ENCODE results near the gene ENOX2. TPM values are rescaled to one million over a fixed set of nuclear protein-coding genes. Genes with fewer than 3 reads are reported as not detected.
"Not testable (repeated sequence)": the region's sequence is repeated elsewhere in the genome, so short reads cannot be mapped to it uniquely, and the experiment has no call there.

Gene ENOX2
- total RNA-seq, 1 donor from 2014 or later: 23.2 TPM

DNA sequence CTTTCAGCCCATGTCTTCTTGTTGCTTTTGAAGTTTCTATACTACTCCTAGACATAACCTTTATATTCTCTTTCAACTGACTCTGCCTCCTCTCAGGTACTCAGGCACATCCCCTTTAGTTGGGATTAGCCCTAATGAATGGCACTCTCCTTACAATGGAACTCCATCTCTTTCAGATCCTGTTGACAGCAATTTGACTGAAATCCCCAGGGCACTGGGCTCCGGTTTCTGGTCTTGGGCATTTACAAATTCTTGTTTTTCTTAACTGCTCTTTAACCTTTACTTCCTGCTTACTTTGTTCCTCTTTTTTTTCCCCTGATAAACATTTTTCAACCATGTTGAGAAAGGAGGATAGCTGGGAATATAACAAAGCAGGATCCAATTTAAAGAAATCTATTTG lies 68.9 kb downstream of the ENOX2 start:
- intact Hi-C loops (cut with DNase I): loop anchor here (10.0 kb wide), 1 partner anchor 61 kb away; no protein-coding TSS in a partner anchor
- no peak for DNase-seq (ENCODE audit: low spot score)

DNA sequence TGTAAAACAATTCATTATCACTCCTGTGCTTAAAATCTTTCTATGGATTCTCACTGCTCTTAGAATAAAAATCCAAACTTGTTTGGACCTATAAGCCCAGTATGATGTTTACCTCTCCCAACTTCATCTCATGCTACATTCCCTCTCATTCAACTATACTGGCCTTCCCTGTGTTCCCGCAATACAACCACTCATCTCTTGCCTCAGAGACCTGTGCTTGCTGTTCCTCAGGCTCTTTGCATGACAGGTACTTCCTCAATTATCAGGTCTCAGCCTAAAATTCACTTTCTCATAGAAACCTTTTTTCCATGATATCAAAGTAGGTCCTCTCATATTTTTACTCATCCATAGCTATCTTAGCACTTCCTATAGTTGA lies 71.7 kb downstream of the ENOX2 start:
- intact Hi-C loops (cut with DNase I): loop anchor here (10.0 kb wide), 1 partner anchor 63 kb away; no protein-coding TSS in a partner anchor
- no peak for DNase-seq (ENCODE audit: low spot score)

DNA sequence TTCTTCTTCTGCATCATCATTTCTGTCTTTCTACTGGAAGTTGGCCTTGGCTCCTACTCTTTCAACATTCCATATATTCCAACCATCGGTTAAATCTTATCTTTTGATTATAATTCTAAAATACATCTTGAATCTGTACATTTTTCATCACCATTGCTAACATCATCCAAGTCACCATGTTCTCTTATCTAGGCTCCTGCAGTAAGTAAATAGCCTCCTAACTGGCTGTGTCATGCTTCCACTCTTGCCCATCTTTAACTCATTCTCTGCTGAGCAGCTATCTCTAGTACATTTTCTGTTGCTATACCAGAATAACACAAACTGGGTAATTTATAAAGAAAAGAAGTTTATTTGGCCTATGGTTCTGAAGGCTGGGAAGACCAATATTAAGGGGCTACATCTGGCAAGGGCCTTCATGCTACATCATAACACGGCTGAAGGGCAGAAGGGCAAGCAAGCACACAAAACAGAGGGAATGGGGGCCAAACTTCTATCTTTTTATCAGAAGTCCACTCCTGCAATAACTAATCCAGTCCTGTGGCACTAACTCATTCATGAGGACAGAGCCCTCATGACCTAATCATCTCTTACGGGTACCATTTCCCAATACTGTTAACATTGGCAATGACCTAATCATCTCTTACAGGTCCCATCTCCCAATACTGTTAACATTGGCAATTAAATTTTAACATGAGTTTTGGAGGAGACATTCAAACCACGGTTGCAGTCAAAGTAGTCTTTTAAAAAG lies 72.2 kb downstream of the ENOX2 start:
- no peak for DNase-seq (ENCODE audit: low spot score)
- intact Hi-C loops (cut with DNase I): loop anchor here (10.0 kb wide), 1 partner anchor 64 kb away; no protein-coding TSS in a partner anchor

DNA sequence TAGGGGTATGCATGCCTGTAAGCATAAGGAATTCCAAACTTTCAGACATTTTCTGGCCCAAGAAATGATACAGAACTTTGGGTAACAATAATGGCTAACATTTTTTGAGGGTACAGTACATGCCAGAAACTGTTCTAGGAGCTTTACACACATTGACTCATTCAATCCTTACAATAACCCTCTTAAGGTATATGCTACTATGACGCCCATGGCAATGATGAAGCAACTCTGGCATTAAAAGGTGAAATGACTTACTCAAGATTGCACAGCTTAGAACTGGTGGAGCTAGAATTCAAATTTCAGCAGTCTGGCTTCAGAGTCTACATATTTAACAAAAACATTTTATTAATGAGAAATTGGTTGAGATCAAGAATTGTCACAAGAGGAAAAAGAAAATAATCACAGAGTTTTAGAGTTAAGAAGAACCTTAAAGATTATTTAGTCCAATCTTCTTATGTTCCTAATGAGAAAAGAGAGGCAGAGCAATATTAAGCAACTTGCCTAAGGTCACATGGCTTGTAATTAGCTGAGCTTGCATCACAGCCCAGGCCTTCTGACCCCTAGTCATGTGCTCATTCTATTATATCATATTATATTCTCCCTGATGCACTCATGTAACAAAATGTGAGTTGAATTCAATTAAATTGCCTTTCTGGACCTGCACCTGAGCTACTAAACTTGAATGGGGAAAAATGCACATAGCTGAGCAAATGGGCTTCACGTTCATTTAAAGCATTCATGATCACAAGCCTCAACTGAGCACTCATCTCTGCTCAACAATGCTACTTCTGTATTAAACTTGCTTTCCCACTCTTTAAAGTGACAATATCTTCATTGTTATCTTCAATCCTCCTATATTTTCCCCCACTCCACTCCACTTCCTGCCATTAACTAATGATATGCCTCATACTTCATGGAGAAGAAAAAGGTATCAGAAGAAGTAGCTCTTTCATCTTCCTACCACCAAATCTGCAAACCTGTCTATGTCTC lies 73.2 kb downstream of the ENOX2 start:
- no peak for DNase-seq (ENCODE audit: low spot score)
- intact Hi-C loops (cut with DNase I): loop anchor here (10.0 kb wide), 1 partner anchor 65 kb away; no protein-coding TSS in a partner anchor

DNA sequence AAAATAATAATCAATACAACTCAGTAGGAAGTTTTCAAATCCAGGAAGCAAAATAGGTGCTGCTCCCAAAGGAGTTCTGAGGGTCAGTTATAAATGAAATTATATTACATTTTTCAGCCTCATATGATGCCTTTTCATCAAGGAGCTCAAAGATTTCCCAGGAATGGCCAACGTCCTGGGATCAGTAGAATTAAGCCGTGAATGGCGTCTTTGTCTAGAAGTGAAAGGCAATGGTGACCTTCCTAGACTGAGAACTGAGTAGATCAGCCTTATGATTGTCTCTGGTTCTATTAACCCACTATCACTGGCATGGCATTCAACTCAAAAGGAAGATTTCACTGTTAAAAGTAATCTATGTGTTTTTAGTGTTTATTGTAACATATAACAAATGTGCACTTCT lies 74.4 kb downstream of the ENOX2 start:
- DNase-seq (ENCODE audit: low spot score): no peak
- intact Hi-C loops (cut with DNase I): no loop called here

DNA sequence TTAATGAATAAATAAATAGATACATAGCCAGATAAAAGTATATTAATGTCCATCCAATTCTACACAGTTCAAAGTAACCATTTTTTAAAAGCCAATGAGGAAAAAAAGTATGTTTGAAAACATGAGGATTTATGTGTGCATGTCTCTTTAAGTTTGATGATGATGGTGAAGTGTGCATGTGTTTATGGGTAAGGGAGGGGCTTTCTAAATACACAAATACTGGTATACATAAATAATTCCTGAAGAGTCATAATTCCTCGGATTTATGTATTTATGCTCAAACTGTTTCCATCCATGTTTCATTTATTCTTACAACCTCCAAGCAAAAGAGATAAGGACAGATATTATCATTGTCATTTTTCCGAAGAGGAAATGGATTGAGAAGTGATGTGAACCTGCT lies 75.4 kb downstream of the ENOX2 start:
- intact Hi-C loops (cut with DNase I): no loop called here
- no peak for DNase-seq (ENCODE audit: low spot score)

DNA sequence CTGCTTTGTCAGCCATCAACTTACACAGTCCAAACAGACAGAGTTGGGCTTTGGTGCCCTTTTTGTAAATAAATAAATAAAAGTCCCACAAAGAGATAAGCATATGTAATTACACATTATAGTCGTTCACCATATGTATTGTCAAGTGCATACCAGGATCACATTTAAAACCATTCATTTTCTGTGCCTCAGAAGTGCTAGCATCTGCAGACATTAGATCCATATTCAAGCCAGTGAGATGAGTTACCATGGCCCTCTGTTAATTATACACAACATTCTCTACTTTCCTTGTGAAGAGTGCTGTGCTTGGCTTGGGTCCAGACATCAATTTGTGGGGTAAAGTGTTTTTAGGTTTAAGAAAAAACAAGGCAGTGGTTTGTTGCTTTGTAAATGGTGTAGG lies 76.8 kb downstream of the ENOX2 start:
- DNase-seq (ENCODE audit: low spot score): no peak
- intact Hi-C loops (cut with DNase I): no loop called here

DNA sequence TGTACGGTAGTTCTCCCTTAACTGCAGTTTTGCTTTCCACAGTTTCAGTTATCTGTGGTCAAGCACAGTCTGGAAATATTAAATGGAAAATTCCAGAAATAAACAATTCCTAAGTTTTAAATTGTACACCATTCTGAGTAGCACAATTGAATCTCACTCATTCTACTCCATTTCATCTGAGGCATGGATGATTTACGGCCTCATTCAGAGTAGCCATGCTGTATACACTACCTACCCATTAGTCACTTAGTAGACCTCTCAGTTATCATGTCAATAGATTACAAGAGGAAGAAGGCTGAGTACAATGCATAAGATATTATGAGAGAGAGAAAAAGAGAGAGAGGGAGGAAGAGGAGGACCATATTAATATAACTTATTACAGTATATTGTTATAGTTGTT lies 77.5 kb downstream of the ENOX2 start:
- intact Hi-C loops (cut with DNase I): no loop called here
- no peak for DNase-seq (ENCODE audit: low spot score)

DNA sequence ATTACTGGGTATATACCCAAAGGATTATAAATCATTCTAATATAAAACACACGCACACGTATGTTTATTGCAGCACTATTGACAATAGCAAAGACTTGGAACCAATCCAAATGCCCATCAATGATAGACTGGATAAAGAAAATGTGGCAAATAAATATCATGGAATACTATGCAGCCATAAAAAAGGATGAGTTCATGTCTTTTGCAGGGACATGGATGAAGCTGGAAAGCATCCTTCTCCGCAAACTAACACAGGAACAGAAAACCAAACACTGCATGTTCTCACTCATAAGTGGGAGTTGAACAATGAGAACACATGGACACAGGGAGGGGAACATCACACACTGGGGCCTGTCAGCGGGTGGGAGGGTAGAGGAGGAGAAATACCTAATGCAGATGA lies 83.6 kb downstream of the ENOX2 start:
- intact Hi-C loops (cut with DNase I); DNase-seq (ENCODE audit: low spot score): not testable (repeated sequence)

DNA sequence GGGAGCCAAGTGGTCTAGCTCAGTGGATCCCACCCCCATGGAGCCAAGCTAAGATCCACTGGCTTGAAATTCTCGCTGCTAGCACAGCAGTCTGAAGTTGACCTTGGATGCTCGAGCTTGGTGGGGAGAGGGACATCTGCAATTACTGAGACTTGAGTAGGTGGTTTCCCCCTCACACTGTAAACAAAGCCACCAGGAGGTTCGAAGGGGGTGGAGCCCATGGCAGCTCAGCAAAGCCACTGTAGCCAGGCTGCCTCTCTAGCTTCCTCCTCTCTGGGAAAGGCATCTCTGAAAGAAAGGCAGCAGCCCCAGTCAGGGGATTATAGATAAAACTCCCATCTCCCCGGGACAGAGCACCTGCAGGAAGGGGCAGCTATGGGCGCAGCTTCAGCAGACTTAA lies 89.1 kb downstream of the ENOX2 start:
- DNase-seq (ENCODE audit: low spot score); intact Hi-C loops (cut with DNase I): not testable (repeated sequence)

DNA sequence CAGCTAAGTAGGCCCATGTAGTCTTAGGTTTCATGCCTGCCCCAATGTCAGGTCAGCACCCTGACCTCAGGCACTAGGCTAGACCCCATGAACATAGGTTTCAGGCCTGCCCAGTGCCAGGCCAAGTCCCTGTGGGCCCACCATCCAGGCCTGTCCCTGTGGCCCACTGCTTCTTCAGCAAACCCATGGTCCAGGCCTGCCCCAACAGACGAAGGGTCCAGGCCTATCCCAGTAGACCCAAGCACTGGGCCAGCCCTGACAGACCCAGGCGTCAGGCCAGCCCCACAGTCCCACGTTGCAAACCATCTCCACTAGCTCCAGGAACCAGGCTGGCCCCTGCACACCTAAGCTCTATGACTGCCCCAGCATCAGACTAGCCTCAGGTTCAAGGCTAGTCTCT lies 92.4 kb downstream of the ENOX2 start:
- intact Hi-C loops (cut with DNase I): no loop called here
- DNase-seq (ENCODE audit: low spot score): no peak

DNA sequence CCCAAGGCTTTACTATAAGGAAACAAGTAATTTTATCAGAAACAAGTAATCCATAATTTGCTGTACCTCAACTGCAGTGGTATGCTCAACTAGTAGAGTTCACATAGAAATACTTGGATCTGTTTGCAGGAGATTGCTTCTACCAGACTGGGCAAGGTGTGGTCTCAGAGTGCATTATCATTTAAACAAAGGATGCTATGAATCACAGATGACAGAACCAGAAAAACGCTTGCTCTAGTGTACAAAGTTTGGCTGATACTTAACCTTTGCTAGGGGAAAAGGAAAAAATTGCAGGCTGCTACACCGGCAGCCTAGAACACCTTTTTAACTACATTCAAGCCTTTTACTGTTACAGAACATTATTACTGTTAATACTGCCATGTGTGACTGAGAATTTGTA lies 97.1 kb downstream of the ENOX2 start:
- DNase-seq (ENCODE audit: low spot score): no peak
- intact Hi-C loops (cut with DNase I): no loop called here

DNA sequence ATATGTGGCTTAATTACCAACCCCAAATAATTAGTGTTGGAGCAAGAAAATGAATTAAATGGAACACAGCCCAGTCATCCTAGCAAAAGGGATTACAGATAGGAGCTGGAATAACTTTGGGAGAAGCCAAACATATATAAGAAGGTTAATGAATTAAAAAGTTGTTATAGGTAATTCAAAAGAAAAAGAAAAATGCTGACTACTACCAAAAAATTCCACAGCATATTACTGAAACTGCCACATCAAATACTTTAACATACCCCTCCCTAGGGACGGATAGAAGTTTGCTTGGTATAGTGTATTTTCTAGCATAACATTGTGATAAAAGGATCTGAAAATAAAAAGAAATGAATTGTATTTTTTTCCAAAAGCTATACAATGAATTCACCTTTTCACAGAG lies 99.5 kb downstream of the ENOX2 start:
- intact Hi-C loops (cut with DNase I): no loop called here
- no peak for DNase-seq (ENCODE audit: low spot score)

DNA sequence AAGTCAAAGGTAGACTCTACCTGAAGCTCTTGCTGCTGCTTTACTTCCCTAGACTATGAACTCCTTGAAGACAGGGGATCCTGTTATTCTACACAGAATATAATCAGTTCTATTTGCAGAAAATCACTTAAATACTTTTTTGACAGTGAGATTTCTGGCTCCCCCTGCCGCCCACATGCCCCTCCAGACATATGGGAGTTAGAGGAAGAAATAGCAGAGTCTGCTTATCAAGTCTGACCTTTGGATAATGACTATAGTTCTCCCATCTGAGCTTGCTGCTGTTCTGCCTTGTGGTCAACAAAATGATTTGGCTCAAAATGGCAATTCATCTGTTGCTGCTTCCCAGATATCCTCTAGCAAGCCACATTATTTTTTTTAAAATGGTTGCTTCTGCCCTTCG lies 101.1 kb downstream of the ENOX2 start:
- DNase-seq (ENCODE audit: low spot score): no peak
- intact Hi-C loops (cut with DNase I): no loop called here

DNA sequence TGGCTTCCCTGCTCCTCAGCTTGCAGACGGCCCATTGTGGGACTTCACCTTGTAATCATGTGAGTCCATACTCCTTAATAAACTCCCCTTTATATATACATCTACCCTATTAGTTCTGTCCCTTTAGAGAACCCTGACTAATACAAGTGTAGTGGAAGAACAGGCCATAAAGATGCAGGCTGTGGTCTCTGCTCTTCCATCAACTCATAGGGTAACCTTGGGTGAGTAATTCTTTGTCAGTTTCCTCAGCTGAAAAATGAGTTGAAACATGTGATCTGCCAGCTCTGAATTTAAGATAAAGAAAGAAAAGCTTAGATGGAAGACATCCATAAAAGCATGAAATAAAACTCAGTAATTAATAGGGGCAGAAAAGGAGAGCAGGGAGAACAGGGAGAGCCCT lies 103.6 kb downstream of the ENOX2 start:
- intact Hi-C loops (cut with DNase I): no loop called here
- DNase-seq (ENCODE audit: low spot score): no peak

DNA sequence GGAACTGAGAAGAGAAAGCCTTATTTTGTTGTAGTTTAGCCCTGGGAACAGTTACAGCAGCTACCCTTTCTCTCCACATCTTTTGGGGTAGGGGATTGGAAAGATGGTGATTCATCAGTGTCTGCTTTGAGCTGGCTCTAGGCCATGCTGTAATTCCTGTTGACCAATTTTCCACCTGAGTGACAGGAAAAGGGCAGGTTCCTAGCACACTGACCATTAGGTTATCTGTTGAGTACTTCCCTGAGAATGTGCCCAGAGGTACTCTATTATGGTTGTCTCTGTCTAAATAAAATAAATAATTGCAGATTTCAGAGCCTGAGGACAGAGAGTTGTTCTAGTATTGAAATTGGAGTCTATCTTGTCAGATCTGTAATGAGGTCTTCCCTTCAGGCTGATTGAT lies 109.0 kb downstream of the ENOX2 start:
- no peak for DNase-seq (ENCODE audit: low spot score)
- intact Hi-C loops (cut with DNase I): no loop called here

DNA sequence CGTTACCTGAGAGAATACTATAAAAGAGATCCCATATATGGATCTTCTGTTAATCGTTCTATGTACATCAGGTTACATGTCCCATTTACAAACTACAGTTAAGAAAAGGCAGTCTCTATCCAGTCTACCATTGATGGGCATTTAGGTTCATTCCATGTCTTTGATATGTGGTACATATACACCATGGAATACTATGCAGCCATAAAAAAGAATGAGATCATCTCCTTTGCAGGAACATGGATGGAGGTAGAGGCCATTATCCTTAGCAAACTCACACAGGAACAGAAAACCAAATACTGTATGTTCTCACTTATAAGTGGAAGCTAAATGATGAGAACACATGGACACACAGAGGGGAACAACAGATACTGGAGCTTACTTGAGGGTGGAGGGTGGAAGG lies 111.1 kb downstream of the ENOX2 start:
- intact Hi-C loops (cut with DNase I); DNase-seq (ENCODE audit: low spot score): not testable (repeated sequence)

DNA sequence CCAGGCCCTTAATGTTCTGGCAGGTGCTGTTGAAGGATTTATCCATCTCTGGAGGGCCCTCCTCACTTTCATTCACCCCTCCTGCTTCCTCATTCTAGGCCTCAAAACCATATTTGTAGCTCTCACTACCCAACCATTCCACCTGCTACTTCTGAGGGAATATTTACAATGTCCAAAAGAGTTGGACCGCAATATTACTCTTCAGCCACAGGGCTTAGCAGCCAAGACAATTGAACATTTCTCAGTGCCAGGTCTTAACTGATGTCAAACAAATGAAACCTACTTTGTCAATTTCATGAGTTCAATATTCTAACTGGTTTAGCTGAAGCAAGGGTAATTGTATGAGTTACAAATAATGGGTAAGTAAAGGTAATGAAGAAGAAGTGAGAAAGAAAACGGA lies 113.2 kb downstream of the ENOX2 start:
- no peak for DNase-seq (ENCODE audit: low spot score)
- intact Hi-C loops (cut with DNase I): no loop called here

DNA sequence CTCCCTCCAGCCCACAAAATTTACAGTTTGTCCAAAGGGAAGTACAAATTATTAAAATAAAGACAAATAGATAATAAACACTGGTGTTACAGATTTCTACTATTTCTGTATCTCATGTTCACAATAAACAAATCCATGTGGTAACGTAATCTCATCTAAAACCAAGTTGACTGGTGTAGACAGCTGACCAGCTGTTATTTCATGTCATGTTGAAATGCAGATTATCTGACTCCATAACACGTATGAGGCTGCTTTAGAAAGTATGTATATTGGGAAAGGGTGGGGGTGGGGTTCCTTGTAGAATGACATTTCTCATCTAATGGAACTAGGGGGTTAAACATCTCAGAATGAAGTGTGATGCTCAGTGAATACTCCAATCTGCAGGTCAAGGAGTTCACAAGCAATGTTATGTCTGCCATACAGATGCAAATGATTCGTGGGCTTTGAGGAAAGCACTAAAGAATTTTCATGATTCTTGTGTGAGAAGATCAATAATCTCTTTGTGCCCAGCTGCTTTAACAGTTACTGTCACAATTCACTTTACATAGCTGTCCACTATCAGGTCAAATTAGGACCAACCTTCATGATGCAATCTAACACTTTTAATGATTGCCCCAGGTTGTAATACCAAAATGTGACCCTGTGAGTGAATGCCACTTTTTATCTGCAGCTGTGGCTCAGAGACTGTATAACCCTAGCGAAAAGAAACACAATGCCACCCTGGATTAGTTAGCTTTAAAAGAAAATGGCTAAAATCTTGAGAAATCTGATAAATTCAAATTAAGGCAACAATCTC lies 114.0 kb downstream of the ENOX2 start:
- intact Hi-C loops (cut with DNase I): no loop called here
- DNase-seq (ENCODE audit: low spot score): no peak

DNA sequence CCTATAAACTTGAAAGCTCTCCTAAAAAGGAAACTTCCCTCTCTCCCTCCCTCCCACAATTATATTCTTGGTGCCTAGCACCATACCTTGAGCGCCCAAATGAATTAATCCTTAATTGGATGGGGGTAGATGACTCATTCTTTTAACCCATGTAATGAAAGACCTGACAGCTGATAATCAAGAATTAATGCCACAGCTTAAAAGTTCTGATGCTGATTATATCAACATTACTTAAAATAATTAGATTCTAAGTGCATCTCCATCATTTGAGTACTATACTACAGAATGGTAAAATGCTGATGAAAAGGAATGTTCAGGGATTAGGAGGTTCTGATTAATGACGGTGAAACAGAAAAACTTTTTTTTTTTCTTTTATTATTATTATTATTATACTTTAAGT lies 117.0 kb downstream of the ENOX2 start:
- intact Hi-C loops (cut with DNase I): no loop called here
- DNase-seq (ENCODE audit: low spot score): no peak
